Mesenchymal stem cell (in vitro differentiated cells and primary cell): ENCODE results near the gene MYB.

Source experiments
- DNase-seq: peaks from one replicate; pipeline ENCODE4 v3.0.0-alpha.2; 2013
- H2AFZ ChIP-seq: one replicate; pipeline ENCODE4 v1.6.1; 2013; ENCODE audit warnings: low read depth, mild to moderate bottlenecking, control low read depth, inconsistent platforms, low read length, moderate library complexity
- H2AK5ac ChIP-seq: 2 replicates; pipeline ENCODE4 v1.6.1; 2013; ENCODE audit warnings: low read length, moderate library complexity, mild to moderate bottlenecking, inconsistent platforms; ENCODE audit not compliant: severe bottlenecking
- H2BK120ac ChIP-seq: one replicate; pipeline ENCODE4 v1.6.1; 2013; ENCODE audit warnings: low read depth, mild to moderate bottlenecking, inconsistent platforms, low read length, moderate library complexity
- H2BK12ac ChIP-seq, 2 experiments: one replicate each; pipeline ENCODE4 v1.6.1; 2013; ENCODE audit warnings: inconsistent platforms in 2 of 2, low read length in 2 of 2, mild to moderate bottlenecking in 2 of 2, moderate library complexity in 2 of 2, control low read depth in 1 of 2
- H2BK15ac ChIP-seq: one replicate; pipeline ENCODE4 v1.6.1; 2013; ENCODE audit warnings: mild to moderate bottlenecking, low read depth, inconsistent platforms; ENCODE audit not compliant: poor library complexity, severe bottlenecking
- H2BK5ac ChIP-seq: 2 replicates; pipeline ENCODE4 v1.6.1; 2013; ENCODE audit warnings: low read depth, mild to moderate bottlenecking, low read length, control low read depth, inconsistent platforms; ENCODE audit not compliant: poor library complexity, severe bottlenecking
- H3K14ac ChIP-seq, 2 experiments: one replicate each; pipeline ENCODE4 v1.6.1; 2013; ENCODE audit warnings: inconsistent platforms in 2 of 2, low read length in 2 of 2, control low read depth in 1 of 2, mild to moderate bottlenecking in 1 of 2, moderate library complexity in 1 of 2
- H3K18ac ChIP-seq, 2 experiments: one replicate each; pipeline ENCODE4 v1.6.1; 2013; ENCODE audit warnings: inconsistent platforms in 2 of 2, low read length in 2 of 2, control low read depth in 1 of 2, low read depth in 1 of 2, mild to moderate bottlenecking in 1 of 2
- H3K23ac ChIP-seq, 2 experiments: one replicate each; pipeline ENCODE4 v1.6.1; 2013; ENCODE audit warnings: inconsistent platforms in 2 of 2, low read length in 2 of 2, mild to moderate bottlenecking in 2 of 2, moderate library complexity in 2 of 2, control low read depth in 1 of 2
- H3K27ac ChIP-seq: 2 replicates; pipeline ENCODE4 v1.5.1; 2013; ENCODE audit warnings: mild to moderate bottlenecking, moderate library complexity, low read length, control low read depth, inconsistent platforms; ENCODE audit not compliant: poor library complexity, severe bottlenecking
- H3K27me3 ChIP-seq, 2 experiments: 2 replicates each; pipeline versions ENCODE4 v1.6.1 to v1.7.0; 2013; ENCODE audit warnings: low read length in 2 of 2, mild to moderate bottlenecking in 2 of 2, moderate library complexity in 2 of 2, control low read depth in 1 of 2, inconsistent platforms in 1 of 2; ENCODE audit not compliant: control insufficient read depth in 1 of 2, insufficient read depth in 1 of 2
- H3K36me3 ChIP-seq, 2 experiments: 2 replicates each; pipeline versions ENCODE4 v1.6.1 to v1.7.0; 2013; ENCODE audit warnings: low read length in 2 of 2, control low read depth in 1 of 2, inconsistent platforms in 1 of 2, low read depth in 1 of 2, mild to moderate bottlenecking in 1 of 2; ENCODE audit not compliant: insufficient read depth in 2 of 2, control insufficient read depth in 1 of 2
- H3K4ac ChIP-seq, 2 experiments: one replicate each; pipeline ENCODE4 v1.6.1; 2013; ENCODE audit warnings: inconsistent platforms in 2 of 2, low read length in 2 of 2, mild to moderate bottlenecking in 2 of 2, moderate library complexity in 2 of 2, control low read depth in 1 of 2, low read depth in 1 of 2
- H3K4me1 ChIP-seq: 2 replicates; pipeline ENCODE4 v1.6.1; 2013; ENCODE audit warnings: low read depth, low read length, control low read depth; ENCODE audit not compliant: control insufficient read depth, insufficient read depth
- H3K4me2 ChIP-seq: 2 replicates; pipeline ENCODE4 v1.6.1; 2013; ENCODE audit warnings: low read length, mild to moderate bottlenecking, inconsistent platforms; ENCODE audit not compliant: poor library complexity, severe bottlenecking
- H3K4me3 ChIP-seq, 2 experiments: 2 replicates each; pipeline versions ENCODE4 v1.5.1 to v1.7.0; 2013; ENCODE audit warnings: low read length in 2 of 2, mild to moderate bottlenecking in 2 of 2, control low read depth in 1 of 2, low read depth in 1 of 2; ENCODE audit not compliant: insufficient read depth in 1 of 2
- H3K79me1 ChIP-seq: replicated peaks from 2 replicates; pipeline ENCODE4 v1.6.1; 2013; ENCODE audit warnings: mild to moderate bottlenecking, control low read depth, low read length, inconsistent platforms; ENCODE audit not compliant: poor library complexity, severe bottlenecking
- H3K9ac ChIP-seq: 2 replicates; pipeline ENCODE4 v1.7.0; 2013; ENCODE audit warnings: mild to moderate bottlenecking, low read length, moderate library complexity
- H3K9me3 ChIP-seq: 2 replicates; pipeline ENCODE4 v1.7.0; 2013; ENCODE audit warnings: mild to moderate bottlenecking, low read length; ENCODE audit not compliant: control insufficient read depth
- H4K8ac ChIP-seq: one replicate; pipeline ENCODE4 v1.6.1; 2013; ENCODE audit warnings: inconsistent platforms, mild to moderate bottlenecking, low read length, moderate library complexity
- H4K91ac ChIP-seq: one replicate; pipeline ENCODE4 v1.6.1; 2013; ENCODE audit warnings: mild to moderate bottlenecking, low read length, inconsistent platforms
- WGBS: methylation state at CpG from one replicate; pipeline ENCODE4 v1.1.7; 2013; ENCODE audit warnings: mixed read lengths; 5-methylcytosine and 5-hydroxymethylcytosine counted together

MYB gene

DNA sequence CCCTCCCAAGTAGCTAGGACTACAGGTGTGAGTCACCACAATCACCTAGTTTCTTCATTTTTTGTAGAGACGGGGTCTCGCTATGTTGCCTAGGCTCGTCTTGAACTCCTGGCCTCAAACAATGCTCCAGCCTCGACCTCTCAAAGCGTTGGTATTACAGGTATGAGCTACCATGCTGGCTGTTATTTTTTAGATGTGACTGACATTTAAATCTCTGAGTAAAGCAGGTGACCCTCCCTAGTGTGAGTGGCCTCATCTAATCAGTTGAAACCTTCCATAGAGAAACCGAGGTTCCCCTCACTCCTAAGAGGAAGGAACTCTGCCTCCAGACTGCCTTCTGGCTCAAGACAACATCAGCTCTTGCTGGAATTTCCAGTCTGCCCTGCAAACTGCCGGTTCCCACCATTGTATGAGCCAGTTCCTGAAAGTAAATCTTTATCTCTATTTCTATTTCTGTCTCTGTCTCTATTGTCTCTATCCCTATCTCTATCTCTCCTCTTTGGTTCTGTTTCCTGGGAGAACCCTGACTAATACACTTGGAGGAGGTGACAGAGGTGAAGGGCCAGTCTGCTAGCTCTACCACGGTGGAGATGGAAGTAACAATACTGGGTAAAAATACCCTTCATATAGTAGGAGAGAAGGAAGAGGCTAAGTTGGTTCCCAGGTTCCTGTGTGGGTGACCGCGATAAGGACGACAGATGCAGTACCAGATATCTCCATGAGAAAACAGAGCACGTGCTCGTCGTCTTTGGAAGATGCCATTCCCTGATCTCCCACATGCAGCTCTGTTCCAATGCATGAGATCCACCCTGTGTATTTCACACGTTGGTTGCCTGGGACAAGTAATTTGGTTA is 81.0 kb downstream of the MYB start:
- H3K36me3 ChIP-seq, result no peaks in the 10 kb centered on the region
- no peak overlapping the region for H4K8ac ChIP-seq
- no peaks in the 10 kb centered on the region for H3K4me1 ChIP-seq
- H3K14ac ChIP-seq, result no peak overlapping the region
- H2AFZ ChIP-seq, result no peak overlapping the region
- 93% methylated on average over 15 of the region's 15 CpGs for WGBS
- no peak overlapping the region for H3K9ac ChIP-seq
- no peak overlapping the region for H2BK15ac ChIP-seq
- H3K4me2 ChIP-seq, result no peak overlapping the region
- no peak overlapping the region for H2BK120ac ChIP-seq
- H3K27me3 ChIP-seq, result peaks cover 0 to 5% of the 10 kb centered on the region in 2 experiments
- no peak overlapping the region for H3K18ac ChIP-seq
- no peak overlapping the region for H3K27ac ChIP-seq
- H3K79me1 ChIP-seq, result no peaks in the 10 kb centered on the region
- H3K4ac ChIP-seq, result no peak overlapping the region
- H3K4me3 ChIP-seq, result no peak overlapping the region
- no peak overlapping the region for H3K23ac ChIP-seq
- no peaks in the 10 kb centered on the region for H3K9me3 ChIP-seq
- H4K91ac ChIP-seq, result no peak overlapping the region
- no peak overlapping the region for H2AK5ac ChIP-seq
- DNase-seq, result no peak
- H2BK5ac ChIP-seq, result no peak overlapping the region
- peak overlapping the region in 1 of 2 experiments; percentile 57 for H2BK12ac ChIP-seq

GRCh38 chr6:135265278-135265677 is 84.2 kb downstream of the MYB start:
- Histone ChIP-seq H3K18ac (no peak overlapping the region), H2BK5ac (no peak overlapping the region), H3K27me3 (peaks cover 0 to 3% of the 10 kb centered on the region in 2 experiments), H3K4ac (no peak overlapping the region), H3K23ac (no peak overlapping the region), H2BK120ac (no peak overlapping the region), H3K4me2 (no peak overlapping the region), H2BK15ac (no peak overlapping the region), H4K8ac (no peak overlapping the region), H4K91ac (no peak overlapping the region), H3K27ac (no peak overlapping the region), H3K4me3 (no peak overlapping the region), H3K9ac (no peak overlapping the region), H3K36me3 (no peaks in the 10 kb centered on the region), H2AFZ (no peak overlapping the region), H2AK5ac (no peak overlapping the region), H3K9me3 (no peaks in the 10 kb centered on the region), H3K14ac (no peak overlapping the region), H2BK12ac (no peak overlapping the region), H3K79me1 (no peaks in the 10 kb centered on the region), H3K4me1 (no peaks in the 10 kb centered on the region)
- WGBS, result 91% methylated on average over 2 of the region's 3 CpGs
- DNase-seq, result no peak

DNA sequence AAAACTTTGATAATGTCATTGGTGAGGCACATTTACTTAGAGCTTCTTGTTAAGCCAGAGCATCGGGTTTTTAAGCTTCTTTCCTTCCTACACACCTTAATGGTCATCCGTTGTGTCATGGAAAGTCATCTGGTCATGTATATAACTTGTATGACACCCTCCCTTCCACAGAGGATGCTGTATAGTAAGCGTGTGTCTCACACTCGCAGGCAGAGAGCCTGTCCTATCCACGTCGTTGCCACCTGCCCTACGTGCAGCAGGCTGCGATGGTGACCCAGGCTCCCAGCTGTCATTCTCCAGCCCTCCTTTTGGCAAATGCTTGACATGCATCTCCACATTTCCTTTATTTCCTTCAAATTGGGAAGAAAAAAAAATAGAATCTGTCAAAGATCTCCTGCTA is 85.6 kb downstream of the MYB start:
- no peaks in the 10 kb centered on the region for H3K4me1 ChIP-seq
- H3K36me3 ChIP-seq, result no peaks in the 10 kb centered on the region

DNA sequence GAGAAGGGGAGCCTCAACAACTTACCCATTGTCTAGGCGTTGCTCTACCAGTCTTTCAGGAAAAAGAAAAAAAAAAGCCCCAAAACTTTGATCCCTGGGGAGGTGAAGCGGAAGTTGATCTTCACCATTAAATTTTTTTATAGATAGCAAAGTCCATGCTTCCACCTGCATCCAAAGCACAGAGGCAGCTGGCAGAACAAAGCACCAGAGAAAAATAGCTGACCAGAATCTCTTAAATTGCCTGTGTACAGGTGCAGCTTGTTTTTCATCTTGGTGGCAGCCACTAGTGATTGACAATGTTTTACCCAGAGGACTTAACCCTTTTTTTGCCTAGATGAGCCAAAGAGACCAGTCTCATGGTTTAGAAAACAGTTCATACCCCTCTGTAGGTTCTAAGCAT is 86.0 kb downstream of the MYB start:
- Histone ChIP-seq H3K79me1 (no peaks in the 10 kb centered on the region), H3K27ac (no peak overlapping the region), H2BK120ac (no peak overlapping the region), H3K4me2 (no peak overlapping the region), H3K9me3 (no peaks in the 10 kb centered on the region), H2BK12ac (no peak overlapping the region), H3K4ac (no peak overlapping the region), H3K4me1 (no peaks in the 10 kb centered on the region), H3K36me3 (no peaks in the 10 kb centered on the region), H3K14ac (no peak overlapping the region), H2BK5ac (no peak overlapping the region), H3K4me3 (no peak overlapping the region), H3K23ac (no peak overlapping the region), H3K18ac (no peak overlapping the region), H4K8ac (no peak overlapping the region), H3K27me3 (peaks cover 0 to 6% of the 10 kb centered on the region in 2 experiments), H2AK5ac (no peak overlapping the region), H4K91ac (no peak overlapping the region), H3K9ac (no peak overlapping the region), H2AFZ (no peak overlapping the region), H2BK15ac (no peak overlapping the region)
- whole genome bisulfite sequencing, result 80% methylated on average over 2 of the region's 2 CpGs
- no peak for DNase-seq

More for the DNA sequence above, 85.6 kb downstream of the MYB start:
- Histone ChIP-seq H2BK12ac (no peak overlapping the region), H2BK15ac (no peak overlapping the region), H3K4me3 (no peak overlapping the region), H4K8ac (no peak overlapping the region), H2BK5ac (no peak overlapping the region), H3K9me3 (no peaks in the 10 kb centered on the region), H3K27me3 (peaks cover 0 to 4% of the 10 kb centered on the region in 2 experiments), H2AK5ac (no peak overlapping the region), H2BK120ac (no peak overlapping the region), H3K18ac (peak overlapping the region in 1 of 2 experiments; percentile 81), H3K9ac (no peak overlapping the region), H3K4me2 (no peak overlapping the region), H3K14ac (no peak overlapping the region), H3K23ac (no peak overlapping the region), H3K27ac (no peak overlapping the region), H3K79me1 (no peaks in the 10 kb centered on the region), H2AFZ (no peak overlapping the region), H4K91ac (peak overlapping the region; percentile 64), H3K4ac (no peak overlapping the region)
- no peak for DNase-seq
- whole genome bisulfite sequencing, result 89% methylated on average over 8 of the region's 8 CpGs
